ENCODE measurements around the gene PADI3.

DNA sequence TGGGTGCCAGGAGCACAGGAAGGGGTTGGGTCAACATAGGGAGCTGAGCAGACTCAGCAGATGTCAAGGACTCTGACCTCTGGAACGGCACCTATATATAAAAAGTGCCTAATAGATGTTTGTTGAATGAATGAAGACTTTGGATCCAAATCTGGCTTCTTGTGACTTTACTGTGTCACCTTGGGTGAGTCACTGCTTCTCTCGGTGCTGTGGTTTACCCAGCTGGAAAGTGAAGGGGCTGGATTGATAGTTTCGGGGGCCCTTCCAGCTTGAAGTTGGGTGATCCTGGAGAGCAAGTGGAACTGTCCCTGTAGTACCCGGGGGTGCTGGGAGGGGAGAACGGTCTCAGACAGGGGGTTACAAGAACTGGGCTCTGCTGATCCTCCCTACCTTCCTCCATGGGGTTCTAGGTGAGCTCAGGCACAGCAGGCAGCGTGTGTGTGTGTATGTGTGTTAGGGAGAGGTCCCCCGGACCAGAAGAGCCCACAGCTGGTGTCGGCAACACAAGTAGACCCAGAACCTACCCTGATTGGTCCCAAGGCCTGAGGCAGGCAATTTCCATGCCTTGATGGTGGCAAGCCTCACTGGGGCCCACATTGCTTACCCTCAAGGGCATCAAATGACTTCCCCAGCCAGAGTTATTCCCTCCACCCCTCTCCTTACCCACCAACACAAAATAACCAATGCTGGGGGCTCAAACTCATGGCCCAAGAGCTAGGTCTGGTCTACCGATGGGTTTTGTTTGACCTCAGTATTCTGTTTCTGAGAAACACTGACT lies 49.4 kb upstream of the PADI3 start:
- TF ChIP-seq POLR2A (IDR thresholded peaks at IDR 0.05) (no peak), POLR2AphosphoS5 (IDR thresholded peaks at IDR 0.05) (no peak)
- TF ChIP-seq, protein P1, sequence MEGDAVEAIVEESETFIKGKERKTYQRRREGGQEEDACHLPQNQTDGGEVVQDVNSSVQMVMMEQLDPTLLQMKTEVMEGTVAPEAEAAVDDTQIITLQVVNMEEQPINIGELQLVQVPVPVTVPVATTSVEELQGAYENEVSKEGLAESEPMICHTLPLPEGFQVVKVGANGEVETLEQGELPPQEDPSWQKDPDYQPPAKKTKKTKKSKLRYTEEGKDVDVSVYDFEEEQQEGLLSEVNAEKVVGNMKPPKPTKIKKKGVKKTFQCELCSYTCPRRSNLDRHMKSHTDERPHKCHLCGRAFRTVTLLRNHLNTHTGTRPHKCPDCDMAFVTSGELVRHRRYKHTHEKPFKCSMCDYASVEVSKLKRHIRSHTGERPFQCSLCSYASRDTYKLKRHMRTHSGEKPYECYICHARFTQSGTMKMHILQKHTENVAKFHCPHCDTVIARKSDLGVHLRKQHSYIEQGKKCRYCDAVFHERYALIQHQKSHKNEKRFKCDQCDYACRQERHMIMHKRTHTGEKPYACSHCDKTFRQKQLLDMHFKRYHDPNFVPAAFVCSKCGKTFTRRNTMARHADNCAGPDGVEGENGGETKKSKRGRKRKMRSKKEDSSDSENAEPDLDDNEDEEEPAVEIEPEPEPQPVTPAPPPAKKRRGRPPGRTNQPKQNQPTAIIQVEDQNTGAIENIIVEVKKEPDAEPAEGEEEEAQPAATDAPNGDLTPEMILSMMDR (IDR thresholded peaks at IDR 0.05), result no peak
